ENCODE data around the gene OGG1. TPM values are rescaled to one million over a fixed set of nuclear protein-coding genes. Genes with fewer than 3 reads are reported as not detected.

Gene OGG1
- total RNA-seq, 1 donor: 25.7 TPM

DNA sequence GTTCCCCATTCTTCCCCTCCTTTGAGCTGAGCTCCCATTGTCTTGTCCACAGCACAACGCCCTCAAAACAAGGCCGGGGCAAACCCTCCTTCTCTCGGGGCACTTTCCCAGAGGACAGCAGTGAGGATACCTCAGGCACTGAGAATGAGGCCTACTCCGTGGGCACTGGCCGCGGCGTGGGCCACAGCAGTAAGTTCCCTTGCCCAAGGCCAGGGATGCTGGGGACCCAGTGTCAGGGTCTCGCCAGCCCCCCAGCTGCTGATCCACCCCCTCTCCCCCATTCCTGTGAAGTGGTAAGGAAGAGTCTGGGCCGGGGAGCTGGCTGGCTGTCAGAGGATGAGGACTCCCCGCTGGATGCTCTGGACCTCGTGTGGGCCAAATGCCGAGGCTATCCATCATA is 4.2 kb upstream of the OGG1 start:
- Histone ChIP-seq H3K4me1 (ENCODE audit: insufficient read depth, low read length) (peaks cover 26% of the 10 kb centered on the region), H3K27ac (ENCODE audit: low read depth, low read length) (no peak overlapping the region), H3K4me2 (ENCODE audit: insufficient read depth, low read length) (no peak overlapping the region), H3K27me3 (ENCODE audit: insufficient read depth, low read length) (no peaks in the 10 kb centered on the region), H4K20me1 (ENCODE audit: insufficient read depth, low read length) (peaks cover 3% of the 10 kb centered on the region), H3K36me3 (ENCODE audit: insufficient read depth, low read length) (peaks cover 81% of the 10 kb centered on the region), H2AFZ (ENCODE audit: low read length) (no peak overlapping the region), H3K79me2 (ENCODE audit: insufficient read depth, low read length) (peaks cover 8% of the 10 kb centered on the region), H3K4me3 (ENCODE audit: insufficient read depth, low read length) (no peak overlapping the region), H3K9me3 (ENCODE audit: low read depth, low read length) (no peaks in the 10 kb centered on the region)
- DNase-seq (ENCODE audit: insufficient read length, low spot score, missing footprints): peak; percentile 38
- TF ChIP-seq, protein P1, sequence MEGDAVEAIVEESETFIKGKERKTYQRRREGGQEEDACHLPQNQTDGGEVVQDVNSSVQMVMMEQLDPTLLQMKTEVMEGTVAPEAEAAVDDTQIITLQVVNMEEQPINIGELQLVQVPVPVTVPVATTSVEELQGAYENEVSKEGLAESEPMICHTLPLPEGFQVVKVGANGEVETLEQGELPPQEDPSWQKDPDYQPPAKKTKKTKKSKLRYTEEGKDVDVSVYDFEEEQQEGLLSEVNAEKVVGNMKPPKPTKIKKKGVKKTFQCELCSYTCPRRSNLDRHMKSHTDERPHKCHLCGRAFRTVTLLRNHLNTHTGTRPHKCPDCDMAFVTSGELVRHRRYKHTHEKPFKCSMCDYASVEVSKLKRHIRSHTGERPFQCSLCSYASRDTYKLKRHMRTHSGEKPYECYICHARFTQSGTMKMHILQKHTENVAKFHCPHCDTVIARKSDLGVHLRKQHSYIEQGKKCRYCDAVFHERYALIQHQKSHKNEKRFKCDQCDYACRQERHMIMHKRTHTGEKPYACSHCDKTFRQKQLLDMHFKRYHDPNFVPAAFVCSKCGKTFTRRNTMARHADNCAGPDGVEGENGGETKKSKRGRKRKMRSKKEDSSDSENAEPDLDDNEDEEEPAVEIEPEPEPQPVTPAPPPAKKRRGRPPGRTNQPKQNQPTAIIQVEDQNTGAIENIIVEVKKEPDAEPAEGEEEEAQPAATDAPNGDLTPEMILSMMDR (IDR thresholded peaks at IDR 0.05; ENCODE audit: extremely low read depth, low read depth, low read length): no peak

DNA sequence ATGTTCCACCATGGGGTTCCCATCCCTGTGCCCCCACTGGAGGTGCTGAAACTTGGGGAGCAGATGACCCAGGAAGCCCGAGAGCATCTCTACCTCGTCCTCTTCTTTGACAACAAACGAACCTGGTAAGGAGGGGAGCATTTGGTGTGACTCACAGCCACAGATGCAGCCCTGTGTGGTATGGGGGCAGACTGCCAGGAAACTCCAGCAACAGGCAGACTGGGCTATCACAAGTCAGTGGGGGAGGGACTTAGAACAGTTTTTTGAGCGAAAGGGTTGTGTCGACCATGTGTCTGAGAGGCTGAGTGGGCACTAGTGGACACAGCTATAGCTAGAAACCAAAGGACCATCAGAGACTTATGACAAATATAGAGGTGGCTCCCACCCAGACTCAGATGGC is 3.4 kb upstream of the OGG1 start:
- H3K4me2 ChIP-seq (ENCODE audit: insufficient read depth, low read length): no peak overlapping the region
- DNase-seq (ENCODE audit: insufficient read length, low spot score, missing footprints): peak; percentile 96

DNA sequence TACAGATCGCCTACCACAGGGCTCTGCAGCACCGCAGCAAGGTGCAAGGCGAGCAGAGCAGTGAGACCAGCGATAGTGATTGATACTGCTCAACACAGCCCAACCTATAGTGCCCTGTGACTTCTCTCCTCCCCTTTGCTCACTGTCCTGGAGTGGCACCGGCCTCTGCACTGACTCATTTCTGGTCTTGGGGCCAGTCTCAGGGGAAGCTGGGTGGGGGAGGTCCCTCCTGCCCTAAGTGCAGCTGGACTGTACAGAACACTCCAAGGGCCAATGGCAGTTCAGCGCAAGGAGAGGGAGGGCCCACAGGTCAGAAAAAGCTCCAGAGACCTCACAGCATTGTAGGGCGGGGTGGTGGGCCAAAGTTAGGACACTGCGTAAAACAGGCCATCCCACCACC is 2.5 kb upstream of the OGG1 start:
- DNase-seq (ENCODE audit: insufficient read length, low spot score, missing footprints): peak; percentile 92
- Histone ChIP-seq H3K27ac (ENCODE audit: low read depth, low read length) (peak overlapping the region; percentile 15), H3K36me3 (ENCODE audit: insufficient read depth, low read length) (peaks cover 71% of the 10 kb centered on the region), H3K27me3 (ENCODE audit: insufficient read depth, low read length) (no peaks in the 10 kb centered on the region), H2AFZ (ENCODE audit: low read length) (no peak overlapping the region), H4K20me1 (ENCODE audit: insufficient read depth, low read length) (no peaks in the 10 kb centered on the region), H3K4me3 (ENCODE audit: insufficient read depth, low read length) (no peak overlapping the region), H3K9me3 (ENCODE audit: low read depth, low read length) (no peaks in the 10 kb centered on the region), H3K4me2 (ENCODE audit: insufficient read depth, low read length) (no peak overlapping the region), H3K4me1 (ENCODE audit: insufficient read depth, low read length) (peaks cover 37% of the 10 kb centered on the region), H3K79me2 (ENCODE audit: insufficient read depth, low read length) (peaks cover 19% of the 10 kb centered on the region)
- TF ChIP-seq, protein P1 (IDR thresholded peaks at IDR 0.05; ENCODE audit: extremely low read depth, low read depth, low read length): no peak

More for the DNA sequence above, 3.4 kb upstream of the OGG1 start:
- Histone ChIP-seq H3K36me3 (ENCODE audit: insufficient read depth, low read length) (peaks cover 76% of the 10 kb centered on the region), H3K27me3 (ENCODE audit: insufficient read depth, low read length) (no peaks in the 10 kb centered on the region), H3K27ac (ENCODE audit: low read depth, low read length) (peak overlapping the region; percentile 20), H3K4me1 (ENCODE audit: insufficient read depth, low read length) (peaks cover 34% of the 10 kb centered on the region), H2AFZ (ENCODE audit: low read length) (no peak overlapping the region), H3K4me3 (ENCODE audit: insufficient read depth, low read length) (no peak overlapping the region), H3K9me3 (ENCODE audit: low read depth, low read length) (no peaks in the 10 kb centered on the region), H4K20me1 (ENCODE audit: insufficient read depth, low read length) (no peaks in the 10 kb centered on the region), H3K79me2 (ENCODE audit: insufficient read depth, low read length) (peaks cover 14% of the 10 kb centered on the region)
- TF ChIP-seq, protein P1 (IDR thresholded peaks at IDR 0.05; ENCODE audit: extremely low read depth, low read depth, low read length): no peak

DNA sequence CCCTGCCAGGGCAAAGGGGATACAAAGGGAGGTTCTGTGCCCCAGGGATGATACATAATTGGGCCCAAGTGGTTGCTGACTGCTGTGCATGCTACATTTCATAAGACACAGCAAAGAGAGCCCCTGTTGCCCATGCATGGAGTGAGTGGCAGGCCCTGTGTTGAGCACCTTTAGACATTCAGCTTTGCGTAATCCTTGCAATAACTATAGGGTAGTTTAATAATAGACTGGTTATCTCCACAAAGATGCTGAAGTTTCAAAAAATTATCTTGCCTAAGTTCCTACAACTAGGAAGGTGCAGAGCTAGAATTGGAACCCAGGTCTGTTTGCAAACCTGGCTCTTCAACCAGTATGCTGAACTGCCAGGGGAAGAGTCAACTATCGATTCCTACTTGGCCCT is 1.7 kb upstream of the OGG1 start:
- no peak for DNase-seq (ENCODE audit: insufficient read length, low spot score, missing footprints)
- H3K27me3 ChIP-seq (ENCODE audit: insufficient read depth, low read length): no peaks in the 10 kb centered on the region
- H3K79me2 ChIP-seq (ENCODE audit: insufficient read depth, low read length): peaks cover 19% of the 10 kb centered on the region
- no peak overlapping the region for H3K4me2 ChIP-seq (ENCODE audit: insufficient read depth, low read length)
- H3K36me3 ChIP-seq (ENCODE audit: insufficient read depth, low read length): peaks cover 64% of the 10 kb centered on the region
- H3K9me3 ChIP-seq (ENCODE audit: low read depth, low read length): no peaks in the 10 kb centered on the region
- no peak overlapping the region for H2AFZ ChIP-seq (ENCODE audit: low read length)
- no peak overlapping the region for H3K4me3 ChIP-seq (ENCODE audit: insufficient read depth, low read length)
- TF ChIP-seq, protein P1 (IDR thresholded peaks at IDR 0.05; ENCODE audit: extremely low read depth, low read depth, low read length): no peak
- no peaks in the 10 kb centered on the region for H4K20me1 ChIP-seq (ENCODE audit: insufficient read depth, low read length)
- peaks cover 37% of the 10 kb centered on the region for H3K4me1 ChIP-seq (ENCODE audit: insufficient read depth, low read length)
- H3K27ac ChIP-seq (ENCODE audit: low read depth, low read length): no peak overlapping the region
